Central memory CD8-positive, alpha-beta T cell (primary cell): Measurements from ENCODE around the gene TUBB8B.
"Not testable (repeated sequence)": the region's sequence is repeated elsewhere in the genome, so short reads cannot be mapped to it uniquely, and the experiment has no call there.

ENCODE experiments used
- ATAC-seq: fragments of 150-1000 bp; cut with Tn5 transposase; replicated peaks from 2 replicates; pipeline ENCODE4 v1.10.0; 2022; ENCODE audit warnings: mild to moderate bottlenecking, moderate FRiP score, moderate number of reproducible peaks; ENCODE audit not compliant: poor library complexity, severe bottlenecking; ENCODE audit errors: extremely low read depth
- DNase-seq, 2 donors: peaks; one replicate each; pipeline ENCODE4 v3.0.0; 2021; ENCODE audit warnings: low spot score in 2 of 2
- H3K27ac Mint-ChIP-seq: one replicate; pipeline ENCODE4 v1.8.0; 2022; ENCODE audit warnings: low read depth, mild to moderate bottlenecking, moderate library complexity, mixed read lengths
- H3K27me3 Mint-ChIP-seq: one replicate; pipeline ENCODE4 v1.8.0; 2022; ENCODE audit warnings: mixed read lengths
- H3K36me3 Mint-ChIP-seq: one replicate; pipeline ENCODE4 v1.8.0; 2022; ENCODE audit warnings: mild to moderate bottlenecking, moderate library complexity, mixed read lengths; ENCODE audit not compliant: insufficient read depth
- H3K4me1 Mint-ChIP-seq: one replicate; pipeline ENCODE4 v1.8.0; 2022; ENCODE audit warnings: mixed read lengths
- H3K4me3 Mint-ChIP-seq: one replicate; pipeline ENCODE4 v1.8.0; 2022; ENCODE audit warnings: mild to moderate bottlenecking, moderate library complexity, mixed read lengths
- H3K9me3 Mint-ChIP-seq: one replicate; pipeline ENCODE4 v1.8.0; 2022; ENCODE audit warnings: mixed read lengths

TUBB8B gene

DNA sequence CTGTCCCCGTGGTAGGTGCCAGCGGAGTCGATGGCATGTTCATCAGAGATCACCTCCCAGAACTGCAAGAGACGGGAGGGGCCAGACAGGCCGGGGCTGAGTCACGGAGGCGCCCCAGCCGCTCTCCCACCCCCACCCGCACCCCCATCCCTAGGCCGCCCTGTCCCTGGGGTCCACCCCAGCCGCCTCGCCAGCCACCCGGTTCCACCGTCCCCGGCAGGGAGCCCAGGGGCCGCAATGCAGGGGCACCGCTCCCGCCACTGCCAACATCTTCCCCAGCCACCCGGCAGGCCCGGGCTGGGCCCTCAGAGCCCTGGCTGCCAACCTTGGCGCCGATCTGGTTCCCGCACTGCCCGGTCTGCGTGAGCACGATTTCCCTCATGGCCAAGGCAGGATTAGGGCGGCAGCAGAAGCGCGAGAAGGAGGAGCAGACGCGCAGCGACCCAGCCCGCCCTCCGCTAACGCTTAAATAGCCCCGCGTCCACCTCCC, at the start of gene TUBB8B:
TSS of gene TUBB8B (minus strand) at position 440 of the 490 bp plus-strand sequence. CDS start at position 382, 58 bp downstream.
- not testable (repeated sequence) for DNase-seq, H3K4me3 Mint-ChIP-seq, ATAC-seq, H3K4me1 Mint-ChIP-seq, H3K36me3 Mint-ChIP-seq, H3K27ac Mint-ChIP-seq, H3K9me3 Mint-ChIP-seq, H3K27me3 Mint-ChIP-seq

DNA sequence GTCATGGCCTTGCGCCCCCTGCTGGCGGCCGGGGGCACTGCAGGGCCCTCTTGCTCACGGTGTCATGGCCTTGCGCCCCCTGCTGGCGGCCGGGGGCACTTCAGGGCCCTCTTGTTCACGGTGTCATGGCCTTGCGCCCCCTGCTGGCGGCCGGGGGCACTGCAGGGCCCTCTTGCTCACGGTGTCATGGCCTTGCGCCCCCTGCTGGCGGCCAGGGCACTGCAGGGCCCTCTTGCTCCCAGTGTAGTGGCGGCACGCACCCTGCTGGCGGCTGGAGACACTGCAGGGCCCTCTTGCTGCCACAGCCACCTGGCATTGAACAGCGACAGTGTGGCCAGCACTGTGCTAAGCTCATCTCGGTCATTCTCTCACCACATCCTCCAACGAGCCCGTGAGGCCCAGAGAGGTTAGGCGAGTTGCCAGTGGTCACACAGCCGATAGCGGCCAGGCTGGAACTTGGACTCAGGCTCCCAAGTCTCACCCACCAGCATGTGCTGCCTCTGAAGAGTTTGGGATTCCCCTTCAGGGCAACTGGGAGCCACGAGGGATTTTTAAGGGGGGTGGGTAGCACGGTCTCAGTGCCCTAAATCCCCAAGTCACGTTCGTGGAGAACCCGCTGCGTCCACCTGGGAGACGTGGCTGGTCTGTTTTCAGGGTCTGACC, 48.0 kb upstream of the TUBB8B start:
- not testable (repeated sequence) for DNase-seq, ATAC-seq, H3K27me3 Mint-ChIP-seq

DNA sequence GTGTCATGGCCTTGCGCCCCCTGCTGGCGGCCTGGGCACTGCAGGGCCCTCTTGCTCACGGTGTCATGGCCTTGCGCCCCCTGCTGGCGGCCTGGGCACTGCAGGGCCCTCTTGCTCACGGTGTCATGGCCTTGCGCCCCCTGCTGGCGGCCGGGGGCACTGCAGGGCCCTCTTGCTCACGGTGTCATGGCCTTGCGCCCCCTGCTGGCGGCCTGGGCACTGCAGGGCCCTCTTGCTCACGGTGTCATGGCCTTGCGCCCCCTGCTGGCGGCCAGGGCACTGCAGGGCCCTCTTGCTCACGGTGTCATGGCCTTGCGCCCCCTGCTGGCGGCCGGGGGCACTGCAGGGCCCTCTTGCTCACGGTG, 47.3 kb upstream of the TUBB8B start:
- DNase-seq, result peak in 1 of 2 donors; percentile 55
- H3K27me3 Mint-ChIP-seq, H3K9me3 Mint-ChIP-seq, H3K27ac Mint-ChIP-seq, ATAC-seq, H3K4me3 Mint-ChIP-seq, H3K4me1 Mint-ChIP-seq: not testable (repeated sequence)
- H3K36me3 Mint-ChIP-seq, result peaks cover 17% of the 10 kb centered on the region

More for the DNA sequence above, 48.0 kb upstream of the TUBB8B start:
- not testable (repeated sequence) for H3K9me3 Mint-ChIP-seq, H3K27ac Mint-ChIP-seq, H3K4me1 Mint-ChIP-seq, H3K4me3 Mint-ChIP-seq
- H3K36me3 Mint-ChIP-seq, result peaks cover 17% of the 10 kb centered on the region

GRCh38 chr18:96101-96766, 46.8 kb upstream of the TUBB8B start:
- peaks cover 17% of the 10 kb centered on the region for H3K36me3 Mint-ChIP-seq
- H3K4me3 Mint-ChIP-seq, result peak overlapping the region; percentile 17
- not testable (repeated sequence) for H3K4me1 Mint-ChIP-seq, H3K9me3 Mint-ChIP-seq, H3K27me3 Mint-ChIP-seq
- H3K27ac Mint-ChIP-seq, result peak overlapping the region; percentile 54
- DNase-seq (peak in 1 of 2 donors; percentile 28), ATAC-seq (peak; percentile 66)

DNA sequence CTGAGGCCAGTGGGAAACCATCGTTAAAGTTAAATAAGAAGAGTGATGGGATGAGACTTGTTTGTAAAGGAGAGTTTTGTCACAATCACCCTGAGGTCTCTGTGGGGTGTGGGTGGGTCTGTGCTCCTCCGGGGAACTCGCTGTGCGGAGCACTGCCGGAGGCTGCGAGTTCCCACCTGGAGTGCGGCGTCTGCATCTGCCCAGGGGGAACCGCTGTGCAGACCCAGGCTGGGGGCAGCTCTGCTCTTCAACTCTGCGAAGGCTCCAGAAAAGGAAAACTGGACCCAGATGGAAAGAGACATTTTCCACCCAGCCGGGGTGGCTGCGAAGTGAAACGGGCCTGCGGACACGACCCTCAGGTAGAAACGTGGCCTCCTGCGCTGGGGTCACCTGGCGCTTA, 46.2 kb upstream of the TUBB8B start:
- H3K9me3 Mint-ChIP-seq, ATAC-seq, H3K4me1 Mint-ChIP-seq, H3K27me3 Mint-ChIP-seq, DNase-seq, H3K4me3 Mint-ChIP-seq: not testable (repeated sequence)
- Mint-ChIP-seq H3K27ac (peak overlapping the region; percentile 54), H3K36me3 (peaks cover 17% of the 10 kb centered on the region)

GRCh38 chr18:93897-94408, 44.5 kb upstream of the TUBB8B start:
- not testable (repeated sequence) for H3K27ac Mint-ChIP-seq

GRCh38 chr18:91561-91960, 42.1 kb upstream of the TUBB8B start:
- not testable (repeated sequence) for DNase-seq, H3K27me3 Mint-ChIP-seq, H3K4me3 Mint-ChIP-seq, H3K9me3 Mint-ChIP-seq, H3K27ac Mint-ChIP-seq, H3K36me3 Mint-ChIP-seq, ATAC-seq, H3K4me1 Mint-ChIP-seq

More at GRCh38 chr18:93897-94408, 44.5 kb upstream of the TUBB8B start:
- peak; percentile 17 for ATAC-seq
- DNase-seq, H3K9me3 Mint-ChIP-seq, H3K4me1 Mint-ChIP-seq, H3K4me3 Mint-ChIP-seq, H3K27me3 Mint-ChIP-seq: not testable (repeated sequence)
- peaks cover 15% of the 10 kb centered on the region for H3K36me3 Mint-ChIP-seq

DNA sequence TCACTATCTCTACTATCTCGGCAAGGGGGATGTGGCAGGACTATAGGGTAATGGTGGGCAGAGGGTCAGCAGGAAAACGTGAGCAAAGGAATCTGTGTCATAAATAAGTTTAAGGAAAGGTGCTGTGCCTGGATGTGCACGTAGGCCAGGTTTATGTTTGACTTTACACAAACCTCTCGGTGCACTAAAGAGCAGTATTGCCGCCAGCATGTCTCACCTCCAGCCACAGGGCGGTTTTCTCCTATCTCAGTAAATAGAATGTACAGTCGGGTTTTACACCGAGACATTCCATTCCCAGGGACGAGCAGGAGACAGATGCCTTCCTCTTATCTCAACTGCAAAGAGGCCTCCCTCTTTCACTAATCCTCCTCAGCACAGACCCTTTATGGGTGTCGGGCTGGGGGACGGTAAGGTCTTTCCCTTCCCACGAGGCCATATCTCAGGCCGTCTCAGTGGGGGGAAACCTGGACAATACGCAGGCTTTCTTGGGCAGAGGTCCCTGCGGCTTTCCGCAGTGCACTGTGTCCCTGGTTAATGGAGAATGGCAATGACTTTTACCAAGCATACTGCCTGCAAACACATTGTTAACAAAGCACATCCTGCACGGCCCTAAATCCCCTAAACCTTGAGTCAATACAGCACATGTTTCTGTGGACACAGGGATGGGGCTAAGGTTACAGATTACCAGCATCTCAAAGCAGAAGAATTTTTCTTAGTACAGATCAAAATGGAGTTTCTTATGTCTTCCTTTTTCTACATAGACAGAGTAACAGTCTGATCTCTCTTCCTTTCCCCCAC, 41.2 kb upstream of the TUBB8B start:
- H3K4me3 Mint-ChIP-seq, H3K27me3 Mint-ChIP-seq, H3K36me3 Mint-ChIP-seq, H3K9me3 Mint-ChIP-seq, ATAC-seq, DNase-seq, H3K4me1 Mint-ChIP-seq, H3K27ac Mint-ChIP-seq: not testable (repeated sequence)

GRCh38 chr18:89124-89523, 39.7 kb upstream of the TUBB8B start:
- H3K27ac Mint-ChIP-seq, H3K4me3 Mint-ChIP-seq, H3K9me3 Mint-ChIP-seq, H3K27me3 Mint-ChIP-seq, H3K36me3 Mint-ChIP-seq, ATAC-seq, H3K4me1 Mint-ChIP-seq, DNase-seq: not testable (repeated sequence)

DNA sequence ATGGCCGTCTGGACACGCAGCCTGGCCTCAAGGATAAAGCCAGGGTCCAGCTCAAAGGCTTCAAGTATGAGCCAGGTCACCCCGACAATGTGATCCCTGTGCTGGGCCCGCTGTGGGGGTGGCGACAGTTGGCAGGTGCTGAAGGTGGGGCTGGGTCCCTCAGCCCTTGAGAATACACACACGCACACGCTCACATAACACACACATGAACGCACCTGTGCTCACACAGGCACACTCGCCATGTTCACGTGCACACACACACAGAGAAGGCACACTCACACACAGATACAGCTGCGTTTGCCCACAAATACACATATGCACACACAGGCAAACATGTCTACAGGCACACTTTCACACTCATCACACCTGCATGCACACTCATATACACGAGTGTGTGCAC, 35.4 kb upstream of the TUBB8B start:
- H3K4me1 Mint-ChIP-seq, DNase-seq, ATAC-seq, H3K36me3 Mint-ChIP-seq, H3K4me3 Mint-ChIP-seq, H3K9me3 Mint-ChIP-seq, H3K27ac Mint-ChIP-seq: not testable (repeated sequence)
- peaks cover 15% of the 10 kb centered on the region for H3K27me3 Mint-ChIP-seq

- DNase-seq, H3K27ac Mint-ChIP-seq, H3K4me1 Mint-ChIP-seq, H3K36me3 Mint-ChIP-seq, H3K4me3 Mint-ChIP-seq, ATAC-seq, H3K9me3 Mint-ChIP-seq: not testable (repeated sequence)
- H3K27me3 Mint-ChIP-seq, result peaks cover 15% of the 10 kb centered on the region
These were observed 33.3 kb upstream of the TUBB8B start for GRCh38 chr18:82626-83209.

- not testable (repeated sequence) for H3K9me3 Mint-ChIP-seq, H3K4me1 Mint-ChIP-seq, DNase-seq, H3K4me3 Mint-ChIP-seq, ATAC-seq, H3K36me3 Mint-ChIP-seq
- Mint-ChIP-seq H3K27ac (peak overlapping the region; percentile 0), H3K27me3 (peaks cover 15% of the 10 kb centered on the region)
These were observed 31.5 kb upstream of the TUBB8B start for GRCh38 chr18:80881-81280.
